ENCODE results near the gene B4GALNT2.

B4GALNT2 gene

GRCh38 chr17:49146620-49147306 lies 14.2 kb downstream of the B4GALNT2 start:
- ChIA-PET CTCF (interaction anchor here (1.7 to 2.6 kb wide), 3 partner anchors 11 to 80 kb away, joined by 5 to 15 read pairs (median 6); no protein-coding TSS in a partner anchor), POLR2A (interaction anchor here (0.5 to 1.5 kb wide), 7 partner anchors 45 to 250 kb away, joined by 3 to 7 read pairs (median 4); no protein-coding TSS in a partner anchor)
- no peak overlapping the region for H3K4me3 ChIP-seq (ENCODE audit: low read depth, low read length)
- no peak for TF ChIP-seq CTCF (IDR thresholded peaks at IDR 0.05; ENCODE audit: insufficient read depth, low read length, missing control alignments)
- peak; percentile 99 for DNase-seq (ENCODE audit: low read depth, low spot score)

GRCh38 chr17:49148171-49148570 lies 15.6 kb downstream of the B4GALNT2 start:
- CTCF ChIA-PET = interaction anchor here (2.6 kb wide), 1 partner anchor 32 kb away, joined by 15 read pairs; no protein-coding TSS in a partner anchor
- TF ChIP-seq CTCF (IDR thresholded peaks at IDR 0.05; ENCODE audit: insufficient read depth, low read length, missing control alignments) = no peak
- no peak overlapping the region for H3K4me3 ChIP-seq (ENCODE audit: low read depth, low read length)
- POLR2A ChIA-PET = no interaction called here
- no peak for DNase-seq (ENCODE audit: low read depth, low spot score)

- ChIA-PET CTCF (interaction anchor here (1.6 kb wide), 1 partner anchor 28 kb away, joined by 8 read pairs; no protein-coding TSS in a partner anchor), POLR2A (no interaction called here)
- H3K4me3 ChIP-seq (ENCODE audit: low read depth, low read length) = no peak overlapping the region
- TF ChIP-seq CTCF (IDR thresholded peaks at IDR 0.05; ENCODE audit: insufficient read depth, low read length, missing control alignments) = no peak
- no peak for DNase-seq (ENCODE audit: low read depth, low spot score)
These were observed 19.4 kb downstream of the B4GALNT2 start for GRCh38 chr17:49151996-49152395.

GRCh38 chr17:49156256-49156655 lies 23.7 kb downstream of the B4GALNT2 start:
- ChIA-PET POLR2A (no interaction called here), CTCF (interaction anchor here (1.1 kb wide), 1 partner anchor 24 kb away, joined by 3 read pairs; no protein-coding TSS in a partner anchor)
- no peak for DNase-seq (ENCODE audit: low read depth, low spot score)
- no peak overlapping the region for H3K4me3 ChIP-seq (ENCODE audit: low read depth, low read length)
- no peak for TF ChIP-seq CTCF (IDR thresholded peaks at IDR 0.05; ENCODE audit: insufficient read depth, low read length, missing control alignments)

- ChIA-PET CTCF (interaction anchor here (0.9 to 1.2 kb wide), 2 partner anchors 22 to 23 kb away, joined by 3 to 5 read pairs; no protein-coding TSS in a partner anchor), POLR2A (no interaction called here)
- no peak for DNase-seq (ENCODE audit: low read depth, low spot score)
- H3K4me3 ChIP-seq (ENCODE audit: low read depth, low read length) = no peak overlapping the region
- TF ChIP-seq CTCF (IDR thresholded peaks at IDR 0.05; ENCODE audit: insufficient read depth, low read length, missing control alignments) = no peak
These were observed 25.2 kb downstream of the B4GALNT2 start for GRCh38 chr17:49157784-49158183.

- no peak overlapping the region for H3K4me3 ChIP-seq (ENCODE audit: low read depth, low read length)
- CTCF ChIA-PET = interaction anchor here (1.7 kb wide), 1 partner anchor 18 kb away, joined by 5 read pairs; no protein-coding TSS in a partner anchor
- no peak for DNase-seq (ENCODE audit: low read depth, low spot score)
- TF ChIP-seq CTCF (IDR thresholded peaks at IDR 0.05; ENCODE audit: insufficient read depth, low read length, missing control alignments) = no peak
- POLR2A ChIA-PET = no interaction called here
These were observed 30.3 kb downstream of the B4GALNT2 start for GRCh38 chr17:49162866-49163265.
